Measurements from ENCODE around the gene ITCH.

- TF ChIP-seq GATAD2A (IDR thresholded peaks at IDR 0.05) (no peak), POLR2A (conservative IDR thresholded peaks at IDR 0.05) (no peak), CTCF (IDR thresholded peaks at IDR 0.05 in 2 of 3, conservative IDR thresholded peaks at IDR 0.05 in 1 of 3; ENCODE audit: insufficient read depth in 2 of 3, low read depth in 1 of 3, low read length in 3 of 3) (no peak), JUN (IDR thresholded peaks at IDR 0.05; ENCODE audit: borderline replicate concordance, low read depth, low read length) (no peak), JUN (CRISPR knock-in tag; IDR thresholded peaks at IDR 0.05; ENCODE audit: borderline replicate concordance) (no peak), POU5F1 (IDR thresholded peaks at IDR 0.05; ENCODE audit: borderline replicate concordance, low read depth, low read length, partially characterized antibody) (no peak), RCOR1 (IDR thresholded peaks at IDR 0.05; ENCODE audit: borderline replicate concordance in 1 of 2, low read depth in 2 of 2, low read length in 2 of 2) (no peak), ZNF274 (IDR thresholded peaks at IDR 0.05; ENCODE audit: borderline replicate concordance, low read depth, low read length) (no peak), ZNF134 (CRISPR knock-in tag; conservative IDR thresholded peaks at IDR 0.05) (no peak), MTF1 (CRISPR knock-in tag; IDR thresholded peaks at IDR 0.05; ENCODE audit: borderline replicate concordance) (no peak), MYC (IDR thresholded peaks at IDR 0.05; ENCODE audit: low read depth, low read length) (no peak), MYC (CRISPR knock-in tag; IDR thresholded peaks at IDR 0.05; ENCODE audit: borderline replicate concordance, low read depth) (no peak), KDM5B (IDR thresholded peaks at IDR 0.05; ENCODE audit: insufficient replicate concordance, low read depth, low read length) (no peak), NRF1 (conservative IDR thresholded peaks at IDR 0.05 in 1 of 2, IDR thresholded peaks at IDR 0.05 in 1 of 2) (no peak)
These were observed 116.6 kb downstream of the ITCH start for GRCh38 chr20:34479627-34480026.
